NT2/D1 (cell line): ENCODE measurements around the gene NOP14.

Experiments
- SUZ12 ChIP-seq: IDR thresholded peaks from 2 replicates; pipeline ENCODE4 v1.6.1; 2011; ENCODE audit not compliant: insufficient read length, insufficient read depth; ENCODE audit errors: extremely low read depth
- YY1 ChIP-seq: IDR thresholded peaks from 2 replicates; pipeline ENCODE4 v1.6.1; 2011; ENCODE audit not compliant: insufficient read length, insufficient read depth
- ZNF274 ChIP-seq: IDR thresholded peaks from 2 replicates; pipeline ENCODE4 v1.6.1; 2011; ENCODE audit warnings: mild to moderate bottlenecking, low read depth, low read length

DNA sequence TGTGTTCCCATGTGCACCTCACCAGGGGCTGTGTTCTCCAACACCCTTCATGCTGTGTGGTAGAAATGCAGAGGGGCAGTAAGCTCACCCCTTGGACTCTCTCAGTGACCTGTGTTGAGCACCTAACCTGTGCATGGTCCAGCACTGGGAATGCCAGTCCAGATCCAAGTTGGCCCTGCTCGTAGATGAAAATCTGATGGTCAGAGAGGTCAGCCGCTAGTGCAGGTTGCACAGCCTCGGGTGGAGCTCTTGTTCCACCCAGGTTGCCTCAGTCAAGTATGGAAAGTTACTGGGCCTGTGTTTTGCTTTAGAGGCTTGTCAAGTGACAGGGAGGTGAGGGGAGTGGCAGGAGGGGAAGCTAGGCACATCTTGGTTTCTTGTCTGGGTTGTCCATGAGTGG, 51.3 kb downstream of the NOP14 start:
- TF ChIP-seq YY1: no peak
- no peak for TF ChIP-seq SUZ12
- TF ChIP-seq ZNF274: no peak
